Natural killer cell treated with Interleukin-12 subunit alpha and Interleukin-12 subunit beta and Interleukin-15 and Interleukin-18, amount 100 ng/mL, for 72 hours (primary cell): ENCODE measurements around the gene CD300E. TPM values are rescaled to one million over a fixed set of nuclear protein-coding genes. Genes with fewer than 3 reads are reported as not detected.
A peak's percentile ranks its signal among the peaks of the same experiment; 100 is the strongest.

ENCODE experiments used
- ATAC-seq, 2 donors: fragments of 150-1000 bp; cut with Tn5 transposase in 1 of 2; sonication (Bioruptor Pico), chemical (Tn5 transposase) in 1 of 2; 2 replicates each; pipeline ENCODE4 v1.10.0; 2021
- DNase-seq: peaks from one replicate; pipeline ENCODE4 v3.0.0; 2022; ENCODE audit warnings: low spot score
- H3K27ac Mint-ChIP-seq, 2 donors: 1 replicate in 1 of 2; 2 replicates in 1 of 2; pipeline ENCODE4 v1.8.0; 2022; ENCODE audit warnings: mixed read lengths in 2 of 2, mild to moderate bottlenecking in 1 of 2, moderate library complexity in 1 of 2
- H3K27me3 Mint-ChIP-seq, 2 donors: 1 replicate in 1 of 2; 2 replicates in 1 of 2; pipeline ENCODE4 v1.8.0; 2022; ENCODE audit warnings: mixed read lengths in 2 of 2
- H3K36me3 Mint-ChIP-seq: one replicate; pipeline ENCODE4 v1.8.0; 2022; ENCODE audit warnings: mixed read lengths
- H3K4me1 Mint-ChIP-seq, 2 donors: 1 replicate in 1 of 2; 2 replicates in 1 of 2; pipeline ENCODE4 v1.8.0; 2022; ENCODE audit warnings: low read depth in 2 of 2, mixed read lengths in 2 of 2, mild to moderate bottlenecking in 1 of 2
- H3K4me3 Mint-ChIP-seq: one replicate; pipeline ENCODE4 v1.8.0; 2022; ENCODE audit warnings: mixed read lengths
- H3K9me3 Mint-ChIP-seq: 2 replicates; pipeline ENCODE4 v1.8.0; 2022; ENCODE audit warnings: mixed read lengths
- total RNA-seq, 2 donors: library from RNA; stranded (reverse); gene quantifications; one replicate each; pipeline ENCODE4 v1.2.3, GENCODE V29; 2022

CD300E gene
- total RNA-seq = not detected

GRCh38 chr17:74623693-74624093, at the start of gene CD300E:
CD300E (minus strand) TSS chr17:74623738; CDS start chr17:74623621, 117 bp downstream.
- Mint-ChIP-seq H3K27ac (no peak within 1 kb of the TSS), H3K4me3 (no peak within 1 kb of the TSS), H3K9me3 (no peaks in the 10 kb centered on the region), H3K27me3 (peaks cover 46 to 58% of the 10 kb centered on the region in 2 donors), H3K36me3 (peaks cover 8% of the 10 kb centered on the region), H3K4me1 (peaks cover 3 to 5% of the 10 kb centered on the region in 2 donors)
- ATAC-seq (no peak), DNase-seq (no peak)

GRCh38 chr17:74671031-74671771, 47.7 kb upstream of the CD300E start:
- H3K27ac Mint-ChIP-seq = no peak overlapping the region
- H3K36me3 Mint-ChIP-seq = peaks cover 8% of the 10 kb centered on the region
- peak; percentile 94 to 98 for ATAC-seq
- peaks cover 3% of the 10 kb centered on the region for H3K9me3 Mint-ChIP-seq
- DNase-seq = peak; percentile 81
- peaks cover 38 to 54% of the 10 kb centered on the region in 2 donors for H3K27me3 Mint-ChIP-seq
- peaks cover 0 to 13% of the 10 kb centered on the region in 2 donors for H3K4me1 Mint-ChIP-seq
- no peak overlapping the region for H3K4me3 Mint-ChIP-seq

- ATAC-seq (no peak), DNase-seq (no peak)
- no peak overlapping the region for H3K4me3 Mint-ChIP-seq
- peaks cover 0 to 13% of the 10 kb centered on the region in 2 donors for H3K4me1 Mint-ChIP-seq
- H3K27ac Mint-ChIP-seq = no peak overlapping the region
- peaks cover 3% of the 10 kb centered on the region for H3K9me3 Mint-ChIP-seq
- H3K36me3 Mint-ChIP-seq = peaks cover 8% of the 10 kb centered on the region
- H3K27me3 Mint-ChIP-seq = peaks cover 39 to 57% of the 10 kb centered on the region in 2 donors
Observed at GRCh38 chr17:74670329-74670728, 46.8 kb upstream of the CD300E start.

- Mint-ChIP-seq H3K4me3 (no peak overlapping the region), H3K4me1 (no peaks in the 10 kb centered on the region), H3K27me3 (peaks cover 42 to 58% of the 10 kb centered on the region in 2 donors), H3K9me3 (no peaks in the 10 kb centered on the region), H3K36me3 (no peaks in the 10 kb centered on the region), H3K27ac (no peak overlapping the region)
- ATAC-seq (no peak), DNase-seq (no peak)
Observed at GRCh38 chr17:74663561-74663960, 40.0 kb upstream of the CD300E start.

- H3K9me3 Mint-ChIP-seq = no peaks in the 10 kb centered on the region
- DNase-seq (no peak), ATAC-seq (no peak)
- peaks cover 31 to 32% of the 10 kb centered on the region in 2 donors for H3K27me3 Mint-ChIP-seq
- peaks cover 0 to 5% of the 10 kb centered on the region in 2 donors for H3K4me1 Mint-ChIP-seq
- no peak overlapping the region for H3K4me3 Mint-ChIP-seq
- no peak overlapping the region for H3K27ac Mint-ChIP-seq
- H3K36me3 Mint-ChIP-seq = no peaks in the 10 kb centered on the region
Observed at GRCh38 chr17:74659889-74660288, 36.4 kb upstream of the CD300E start.

GRCh38 chr17:74658620-74659019, 35.1 kb upstream of the CD300E start:
- Mint-ChIP-seq H3K4me3 (no peak overlapping the region), H3K27me3 (peaks cover 26 to 27% of the 10 kb centered on the region in 2 donors), H3K27ac (no peak overlapping the region), H3K36me3 (no peaks in the 10 kb centered on the region), H3K4me1 (peaks cover 0 to 5% of the 10 kb centered on the region in 2 donors), H3K9me3 (no peaks in the 10 kb centered on the region)
- ATAC-seq (no peak), DNase-seq (no peak)

GRCh38 chr17:74654742-74655141, 31.2 kb upstream of the CD300E start:
- Mint-ChIP-seq H3K27me3 (peaks cover 25 to 40% of the 10 kb centered on the region in 2 donors), H3K4me3 (no peak overlapping the region), H3K36me3 (no peaks in the 10 kb centered on the region), H3K27ac (no peak overlapping the region), H3K9me3 (no peaks in the 10 kb centered on the region), H3K4me1 (peaks cover 0 to 5% of the 10 kb centered on the region in 2 donors)
- DNase-seq (no peak), ATAC-seq (no peak)

- Mint-ChIP-seq H3K36me3 (no peaks in the 10 kb centered on the region), H3K9me3 (no peaks in the 10 kb centered on the region), H3K4me1 (no peaks in the 10 kb centered on the region), H3K27me3 (peaks cover 24 to 41% of the 10 kb centered on the region in 2 donors), H3K27ac (no peak overlapping the region), H3K4me3 (no peak overlapping the region)
- ATAC-seq = no peak
- no peak for DNase-seq
Observed at GRCh38 chr17:74652020-74652419, 28.5 kb upstream of the CD300E start.

GRCh38 chr17:74649909-74650308, 26.4 kb upstream of the CD300E start:
- H3K4me3 Mint-ChIP-seq = no peak overlapping the region
- H3K27ac Mint-ChIP-seq = no peak overlapping the region
- H3K9me3 Mint-ChIP-seq = no peaks in the 10 kb centered on the region
- no peaks in the 10 kb centered on the region for H3K36me3 Mint-ChIP-seq
- H3K4me1 Mint-ChIP-seq = peaks cover 0 to 5% of the 10 kb centered on the region in 2 donors
- ATAC-seq = no peak
- H3K27me3 Mint-ChIP-seq = peaks cover 30 to 48% of the 10 kb centered on the region in 2 donors
- no peak for DNase-seq

- ATAC-seq = no peak
- H3K4me1 Mint-ChIP-seq = peaks cover 0 to 5% of the 10 kb centered on the region in 2 donors
- H3K27me3 Mint-ChIP-seq = peaks cover 34 to 52% of the 10 kb centered on the region in 2 donors
- no peaks in the 10 kb centered on the region for H3K9me3 Mint-ChIP-seq
- H3K36me3 Mint-ChIP-seq = no peaks in the 10 kb centered on the region
- DNase-seq = no peak
- no peak overlapping the region for H3K4me3 Mint-ChIP-seq
- H3K27ac Mint-ChIP-seq = no peak overlapping the region
Observed at GRCh38 chr17:74647871-74648672, 24.5 kb upstream of the CD300E start.

GRCh38 chr17:74646231-74646630, 22.7 kb upstream of the CD300E start:
- Mint-ChIP-seq H3K27ac (no peak overlapping the region), H3K9me3 (no peaks in the 10 kb centered on the region), H3K36me3 (no peaks in the 10 kb centered on the region), H3K27me3 (peaks cover 39 to 53% of the 10 kb centered on the region in 2 donors), H3K4me1 (peaks cover 9% of the 10 kb centered on the region in 2 donors), H3K4me3 (no peak overlapping the region)
- ATAC-seq = peak in 1 of 2 donors; percentile 41
- DNase-seq = no peak

- no peak overlapping the region for H3K4me3 Mint-ChIP-seq
Observed at GRCh38 chr17:74645010-74645409, 21.5 kb upstream of the CD300E start.

GRCh38 chr17:74644419-74644818, 20.9 kb upstream of the CD300E start:
- Mint-ChIP-seq H3K9me3 (no peaks in the 10 kb centered on the region), H3K4me1 (peaks cover 17% of the 10 kb centered on the region in 2 donors), H3K4me3 (no peak overlapping the region), H3K27me3 (peaks cover 40 to 41% of the 10 kb centered on the region in 2 donors), H3K36me3 (no peaks in the 10 kb centered on the region), H3K27ac (no peak overlapping the region)
- DNase-seq = no peak
- no peak for ATAC-seq

More at GRCh38 chr17:74645010-74645409, 21.5 kb upstream of the CD300E start:
- ATAC-seq (no peak), DNase-seq (no peak)
- H3K9me3 Mint-ChIP-seq = no peaks in the 10 kb centered on the region
- peaks cover 11 to 12% of the 10 kb centered on the region in 2 donors for H3K4me1 Mint-ChIP-seq
- H3K27me3 Mint-ChIP-seq = peaks cover 35 to 46% of the 10 kb centered on the region in 2 donors
- H3K36me3 Mint-ChIP-seq = no peaks in the 10 kb centered on the region
- no peak overlapping the region for H3K27ac Mint-ChIP-seq

GRCh38 chr17:74643826-74644225, 20.3 kb upstream of the CD300E start:
- ATAC-seq (no peak), DNase-seq (no peak)
- Mint-ChIP-seq H3K27ac (no peak overlapping the region), H3K36me3 (no peaks in the 10 kb centered on the region), H3K27me3 (peaks cover 39 to 41% of the 10 kb centered on the region in 2 donors), H3K9me3 (no peaks in the 10 kb centered on the region), H3K4me3 (no peak overlapping the region), H3K4me1 (peaks cover 19% of the 10 kb centered on the region in 2 donors)
